Smooth muscle cell (in vitro differentiated cells): ENCODE measurements around the gene FAM20C. TPM values are rescaled to one million over a fixed set of nuclear protein-coding genes. Genes with fewer than 3 reads are reported as not detected.

Experiments
- DNase-seq: peaks from one replicate; lab custom pipeline; 2025; ENCODE audit not compliant: unreplicated experiment; lab: John Stamatoyannopoulos, UW
- H2AFZ ChIP-seq: fragments of 200-600 bp; sonication (generic); 2 replicates; pipeline ENCODE4 v1.6.0; 2016; ENCODE audit warnings: antibody characterized with exemption, low read depth, mild to moderate bottlenecking
- H3F3A ChIP-seq: fragments of 200-600 bp; sonication (generic); 2 replicates; pipeline ENCODE4 v1.6.0; 2017; ENCODE audit warnings: antibody characterized with exemption, low read depth
- H3K27ac ChIP-seq: fragments of 200-600 bp; sonication (generic); 2 replicates; pipeline ENCODE4 v1.5.1; 2016; ENCODE audit warnings: low read depth, mild to moderate bottlenecking
- H3K27me3 ChIP-seq: fragments of 200-600 bp; sonication (generic); 2 replicates; pipeline ENCODE4 v1.6.1; 2016; ENCODE audit warnings: low read depth, mild to moderate bottlenecking
- H3K36me3 ChIP-seq: fragments of 200-600 bp; sonication (generic); 2 replicates; pipeline ENCODE4 v1.5.1; 2016; ENCODE audit warnings: low read depth
- H3K4me1 ChIP-seq: fragments of 200-600 bp; sonication (generic); 2 replicates; pipeline ENCODE4 v1.5.1; 2016; ENCODE audit warnings: low read depth
- H3K4me2 ChIP-seq: fragments of 200-600 bp; sonication (generic); 2 replicates; pipeline ENCODE4 v1.6.0; 2016; ENCODE audit warnings: mild to moderate bottlenecking
- H3K4me3 ChIP-seq: fragments of 200-600 bp; sonication (generic); 2 replicates; pipeline ENCODE4 v1.5.1; 2016; ENCODE audit warnings: mild to moderate bottlenecking
- H3K79me2 ChIP-seq: fragments of 200-600 bp; sonication (generic); 2 replicates; pipeline ENCODE4 v1.6.0; 2016; ENCODE audit warnings: low read depth, mild to moderate bottlenecking
- H3K9ac ChIP-seq: fragments of 200-600 bp; sonication (generic); 2 replicates; pipeline ENCODE4 v1.6.0; 2016; ENCODE audit warnings: low read depth
- H3K9me3 ChIP-seq: fragments of 200-600 bp; sonication (generic); replicated peaks from 2 replicates; pipeline ENCODE4 v1.5.1; 2016; ENCODE audit warnings: low read depth
- H4K20me1 ChIP-seq: fragments of 200-600 bp; sonication (generic); 2 replicates; pipeline ENCODE4 v1.6.0; 2016; ENCODE audit warnings: low read depth
- CTCF ChIP-seq: fragments of 200-600 bp; sonication (generic); IDR thresholded peaks from 2 replicates; pipeline ENCODE4 v1.5.1; 2017; ENCODE audit warnings: borderline replicate concordance, mild to moderate bottlenecking, antibody characterized with exemption; ENCODE audit not compliant: insufficient read depth, poor library complexity, severe bottlenecking
- WGBS: methylation state at CpG from one replicate; pipeline ENCODE4 v1.1.7; 2016; ENCODE audit warnings: low lambda C conversion rate; 5-methylcytosine and 5-hydroxymethylcytosine counted together
- polyA plus RNA-seq: library from polyadenylated mRNA; unstranded; fragments of >200 nt; fragmentation: Nextera tagmentation; extraction: Ambion mirVana; gene quantifications from 2 replicates; pipeline ENCODE4 v1.2.1, GENCODE V29; 2016
- total RNA-seq: library from RNA; depleted of rRNA; stranded (reverse); fragments of >200 nt; gene quantifications from 2 replicates; pipeline ENCODE4 v1.2.3, GENCODE V29; 2014

Gene FAM20C
- total and polyA plus RNA-seq, 2 experiments from 2014 or later: 5.6 to 6.2 TPM

GRCh38 chr7:301291-302053 is 109.1 kb downstream of the FAM20C start:
- no peaks in the 10 kb centered on the region for H3K9me3 ChIP-seq
- no peaks in the 10 kb centered on the region for H3K36me3 ChIP-seq
- no peaks in the 10 kb centered on the region for H4K20me1 ChIP-seq
- no peak for TF ChIP-seq CTCF
- WGBS: 90% methylated on average over 30 of the region's 34 CpGs
- H3K27ac ChIP-seq: no peak overlapping the region
- no peak overlapping the region for H3K4me3 ChIP-seq
- no peak overlapping the region for H3K4me2 ChIP-seq
- no peaks in the 10 kb centered on the region for H3F3A ChIP-seq
- no peaks in the 10 kb centered on the region for H3K79me2 ChIP-seq
- H3K4me1 ChIP-seq: no peaks in the 10 kb centered on the region
- H3K27me3 ChIP-seq: no peaks in the 10 kb centered on the region
- no peak for DNase-seq
- H3K9ac ChIP-seq: no peak overlapping the region
- no peak overlapping the region for H2AFZ ChIP-seq

- H2AFZ ChIP-seq: no peak overlapping the region
- H3K4me2 ChIP-seq: no peak overlapping the region
- no peaks in the 10 kb centered on the region for H3K36me3 ChIP-seq
- H3K79me2 ChIP-seq: no peaks in the 10 kb centered on the region
- H3K27me3 ChIP-seq: no peaks in the 10 kb centered on the region
- H4K20me1 ChIP-seq: no peaks in the 10 kb centered on the region
- no peak for DNase-seq
- H3K4me3 ChIP-seq: no peak overlapping the region
- TF ChIP-seq CTCF: no peak
- H3F3A ChIP-seq: no peaks in the 10 kb centered on the region
- H3K4me1 ChIP-seq: no peaks in the 10 kb centered on the region
- H3K27ac ChIP-seq: no peak overlapping the region
- H3K9me3 ChIP-seq: no peaks in the 10 kb centered on the region
- H3K9ac ChIP-seq: no peak overlapping the region
- WGBS: 92% methylated on average over 18 of the region's 18 CpGs
Measured at GRCh38 chr7:302054-302992, 110.0 kb downstream of the FAM20C start.

DNA sequence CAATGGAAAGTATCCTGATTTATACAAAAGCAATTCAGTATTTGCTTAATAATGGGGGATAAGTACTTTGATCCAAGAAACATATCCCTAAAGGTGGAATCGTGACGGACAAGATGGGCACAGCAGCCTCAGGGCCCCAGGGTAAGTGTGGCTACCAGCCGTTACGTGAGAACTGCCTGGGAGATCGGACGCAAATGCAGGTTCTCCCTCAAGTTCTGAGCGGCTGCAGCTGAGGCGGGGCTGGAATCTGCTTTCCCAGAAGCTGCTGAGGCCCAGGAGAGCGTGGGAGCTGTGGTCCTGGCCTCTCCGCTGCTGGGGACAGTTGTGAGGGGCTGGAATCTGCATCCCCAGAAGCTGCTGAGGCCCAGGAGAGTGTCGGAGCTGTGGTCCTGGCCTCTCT is 111.1 kb downstream of the FAM20C start:
- H3K9ac ChIP-seq: no peak overlapping the region
- no peak overlapping the region for H2AFZ ChIP-seq
- no peaks in the 10 kb centered on the region for H3K9me3 ChIP-seq
- no peaks in the 10 kb centered on the region for H3K36me3 ChIP-seq
- H3K79me2 ChIP-seq: no peaks in the 10 kb centered on the region
- H4K20me1 ChIP-seq: no peaks in the 10 kb centered on the region
- no peaks in the 10 kb centered on the region for H3F3A ChIP-seq
- no peak overlapping the region for H3K27ac ChIP-seq
- no peak for TF ChIP-seq CTCF
- H3K27me3 ChIP-seq: no peaks in the 10 kb centered on the region
- H3K4me1 ChIP-seq: no peaks in the 10 kb centered on the region
- 67% methylated on average over 11 of the region's 11 CpGs for WGBS
- no peak for DNase-seq
- H3K4me3 ChIP-seq: no peak overlapping the region
- no peak overlapping the region for H3K4me2 ChIP-seq
